NCI-H1694 treated with DMSO at 0.1 percent for 48 hours (cell line): ENCODE results near the gene NR1I3.
"Not testable (repeated sequence)": the region's sequence is repeated elsewhere in the genome, so short reads cannot be mapped to it uniquely, and the experiment has no call there.

ENCODE experiments used
- DNase-seq: peaks from one replicate; lab custom pipeline; 2025; lab: John Stamatoyannopoulos, UW

NR1I3 gene

GRCh38 chr1:161238039-161238473, at the start of gene NR1I3:
TSS of gene NR1I3 (minus strand) at chr1:161238203. CDS start at chr1:161236565, 1,638 bp downstream.
- no peak for DNase-seq

- DNase-seq = no peak
Observed at GRCh38 chr1:161287482-161288054, 49.6 kb upstream of the NR1I3 start.

GRCh38 chr1:161285521-161285920, 47.5 kb upstream of the NR1I3 start:
- no peak for DNase-seq

- no peak for DNase-seq
Observed at GRCh38 chr1:161285113-161285512, 47.1 kb upstream of the NR1I3 start.

- DNase-seq = no peak
Observed at GRCh38 chr1:161282991-161283390, 45.0 kb upstream of the NR1I3 start.

- DNase-seq = peak; percentile 29
Observed at GRCh38 chr1:161274874-161275273, 36.9 kb upstream of the NR1I3 start.

DNA sequence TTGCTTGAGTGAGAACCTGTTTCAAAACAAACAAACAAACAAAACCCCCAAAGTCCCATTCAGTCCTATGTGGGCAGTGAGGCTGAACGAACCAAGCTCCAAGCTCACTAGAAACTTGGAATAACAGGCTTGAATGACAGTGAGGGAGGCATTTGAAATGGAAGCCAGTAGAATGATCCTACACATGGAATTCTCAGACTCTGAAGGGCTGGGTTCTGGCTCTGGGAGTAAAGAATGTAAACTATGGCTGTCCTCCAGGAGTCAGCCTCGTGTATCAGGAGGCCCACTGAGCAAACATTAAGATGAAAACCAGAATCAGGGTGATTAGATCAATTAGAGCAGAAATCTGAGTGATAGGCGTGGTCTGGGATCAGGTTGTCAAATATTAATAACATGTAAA, 35.4 kb upstream of the NR1I3 start:
- DNase-seq = no peak

GRCh38 chr1:161267321-161267720, 29.3 kb upstream of the NR1I3 start:
- no peak for DNase-seq

DNA sequence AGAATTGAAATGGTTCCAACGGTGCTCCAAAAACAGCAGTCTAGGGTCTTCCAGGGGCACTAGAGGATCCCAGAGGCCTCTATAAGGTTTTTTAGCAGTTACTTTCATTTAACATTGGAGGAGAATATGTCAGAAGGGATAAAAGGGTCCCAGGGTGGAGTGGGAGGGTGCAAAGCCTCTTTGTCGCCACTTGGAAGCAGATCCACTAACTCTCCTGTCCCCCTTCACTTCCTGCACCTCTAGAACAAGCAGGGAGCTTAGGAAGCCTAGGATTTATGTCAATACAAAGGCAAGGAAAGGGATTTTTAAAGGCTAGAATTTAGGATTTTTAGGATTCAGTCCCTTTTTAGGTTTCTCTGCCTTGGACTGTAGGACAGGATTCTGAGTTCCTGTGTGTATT, 28.8 kb upstream of the NR1I3 start:
- no peak for DNase-seq

DNA sequence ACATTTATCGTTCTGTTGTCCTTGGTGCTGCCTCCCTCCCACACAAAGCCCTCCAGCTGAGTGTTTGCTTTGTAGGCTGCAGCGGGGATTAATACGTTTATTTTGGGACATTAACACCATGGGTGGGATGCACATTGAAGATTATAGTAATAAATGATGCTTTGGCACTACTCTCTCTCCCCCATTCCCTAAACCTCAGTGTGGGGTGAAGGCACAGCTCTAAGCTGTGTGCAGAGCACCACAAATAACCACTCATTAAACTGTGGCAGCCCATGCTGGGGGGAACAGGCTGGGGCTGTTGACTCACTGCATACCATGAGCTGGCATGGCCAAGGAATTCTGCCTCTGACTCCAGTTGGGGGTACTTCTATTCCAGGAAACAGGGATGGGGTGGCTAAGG, 28.2 kb upstream of the NR1I3 start:
- DNase-seq = no peak

DNA sequence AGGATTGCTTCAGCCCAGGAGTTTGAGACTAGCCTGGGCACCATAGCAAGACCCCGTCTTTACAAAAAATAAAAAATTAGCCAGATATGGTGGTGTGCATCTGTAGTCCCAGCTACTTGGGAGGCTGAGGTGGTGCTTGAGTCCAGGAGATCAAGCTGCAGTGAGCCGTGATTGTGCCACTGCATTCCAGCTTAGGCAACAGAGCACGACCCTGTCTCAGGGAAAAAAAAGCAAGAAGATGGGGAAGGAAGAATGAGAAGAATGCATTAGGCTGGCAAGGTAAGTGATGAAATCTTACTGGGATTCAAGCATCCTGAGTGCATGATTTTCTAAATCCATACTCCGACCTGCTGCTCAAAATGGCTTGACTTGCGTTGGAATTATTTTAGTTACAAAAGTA, 27.3 kb upstream of the NR1I3 start:
- no peak for DNase-seq

- no peak for DNase-seq
Observed at GRCh38 chr1:161261261-161262235, 23.5 kb upstream of the NR1I3 start.

DNA sequence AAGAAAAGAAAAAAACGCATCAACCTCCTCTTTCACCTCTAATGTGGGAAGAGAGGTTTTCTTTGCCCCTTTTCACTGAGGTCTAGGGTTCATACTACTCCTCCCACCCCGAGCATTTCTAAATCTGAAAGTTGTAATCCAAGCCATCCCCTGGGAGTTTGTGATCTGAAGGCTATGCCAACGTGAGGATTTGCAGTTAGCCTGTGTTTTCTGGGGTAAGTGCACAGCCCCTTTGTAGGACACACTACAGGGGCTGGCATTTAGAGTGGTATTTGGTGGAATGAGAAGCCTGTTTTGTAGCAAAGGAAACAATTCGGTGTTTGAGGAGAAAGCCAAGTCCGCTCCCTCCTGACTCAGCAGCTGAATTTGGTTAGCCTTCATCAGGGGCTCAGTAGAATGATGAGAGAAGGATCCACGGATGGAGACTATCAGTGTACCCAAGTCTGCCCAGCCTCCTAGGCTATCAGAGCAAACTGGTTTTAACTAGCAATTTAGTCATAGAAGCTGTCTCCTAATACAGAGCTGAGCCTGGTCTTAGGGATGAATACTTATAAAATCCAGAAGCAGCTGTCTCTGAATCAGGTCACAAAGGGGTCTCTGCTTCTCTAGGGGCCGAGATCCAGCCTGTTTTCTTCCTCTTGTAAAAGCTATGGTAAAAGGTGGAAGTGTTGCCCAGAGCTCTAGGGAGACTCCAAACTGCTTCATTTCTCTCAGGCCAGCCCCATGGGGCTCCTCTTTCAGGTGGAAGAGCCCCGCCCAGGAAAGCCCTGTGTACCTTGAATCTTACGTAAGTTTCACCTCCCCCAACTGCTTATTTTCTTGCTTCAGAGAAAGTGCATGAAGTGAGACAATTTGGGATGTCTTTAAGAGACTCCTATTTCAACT, 22.6 kb upstream of the NR1I3 start:
- no peak for DNase-seq

GRCh38 chr1:161259765-161260164, 21.8 kb upstream of the NR1I3 start:
- no peak for DNase-seq

- no peak for DNase-seq
Observed at GRCh38 chr1:161259345-161259702, 21.3 kb upstream of the NR1I3 start.

DNA sequence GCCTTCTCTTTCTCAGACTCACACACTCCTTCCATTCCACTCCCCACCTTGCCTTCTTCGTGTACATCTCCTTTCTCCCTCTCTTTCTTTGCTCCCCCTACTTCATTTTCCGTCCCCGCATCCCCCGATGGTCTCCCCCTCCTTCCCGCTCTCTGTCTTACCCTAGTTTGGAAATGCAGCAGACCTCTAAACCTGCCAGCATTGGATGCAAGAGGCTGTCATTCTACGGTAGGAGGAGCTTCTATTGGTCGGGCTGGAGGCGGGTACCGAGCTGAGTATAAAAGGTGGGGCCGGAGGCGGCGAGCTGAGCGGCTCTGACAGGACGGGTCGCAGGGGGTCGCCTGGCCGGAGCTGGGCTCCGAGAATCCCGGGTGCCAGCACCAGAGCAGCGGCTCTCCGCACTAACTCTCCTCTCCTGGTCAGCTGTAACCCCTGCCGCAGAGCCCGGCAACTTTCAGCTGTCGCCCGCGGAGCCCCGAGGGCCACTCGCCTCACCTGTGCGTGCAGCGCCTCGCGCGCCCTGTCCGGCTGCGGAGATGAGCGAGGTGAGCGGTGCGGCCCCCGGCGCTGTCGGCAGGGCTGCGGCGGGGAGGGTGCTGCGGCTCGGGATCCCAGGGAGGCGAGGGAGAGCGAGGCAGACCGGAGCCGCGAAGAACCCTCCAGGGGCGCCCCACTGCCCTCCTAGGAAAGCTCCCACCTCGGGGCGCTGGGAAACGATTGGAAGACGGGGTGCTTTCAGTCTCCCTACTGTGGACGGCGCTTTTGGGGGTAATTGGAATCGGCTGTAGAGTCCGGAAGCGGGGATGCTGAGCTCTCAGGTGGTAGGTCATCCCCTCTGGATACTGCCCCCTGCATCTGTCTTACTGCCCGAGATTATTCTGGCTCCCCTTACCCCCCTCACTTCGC, 20.7 kb upstream of the NR1I3 start, which contains the start of gene PCP4L1:
Gene PCP4L1, plus strand, starts transcription at position 307 of the 906 bp plus-strand sequence. Its CDS starts 230 bp downstream, at position 537.
- peak; percentile 35 for DNase-seq

GRCh38 chr1:161257109-161257508, 19.1 kb upstream of the NR1I3 start:
- not testable (repeated sequence) for DNase-seq

DNA sequence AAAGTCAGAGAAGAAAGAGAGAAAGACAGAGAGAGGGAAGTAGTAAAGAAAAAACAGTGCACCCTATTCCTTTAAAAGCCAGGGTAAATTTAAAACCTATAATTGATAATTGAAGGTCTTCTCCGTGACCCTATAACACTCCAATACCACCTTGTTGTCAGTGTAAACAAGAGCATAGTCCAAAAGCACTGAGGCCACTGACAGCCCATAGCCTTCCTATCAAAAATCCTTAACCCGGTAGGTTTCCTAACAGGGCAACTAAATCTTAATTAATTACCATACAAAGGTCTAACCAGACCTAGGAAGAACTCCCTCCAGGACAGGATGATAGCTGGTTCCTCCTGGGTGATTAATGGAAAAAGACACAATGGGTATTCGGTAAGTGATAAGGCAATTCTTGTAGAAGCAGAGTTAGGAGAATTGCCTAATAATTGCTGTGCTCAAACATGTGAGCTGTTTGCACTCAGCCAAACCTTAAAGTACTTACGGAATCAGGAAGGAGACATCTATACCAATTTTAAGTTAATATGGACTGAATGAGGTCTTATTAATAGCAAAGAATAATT, 18.0 kb upstream of the NR1I3 start:
- DNase-seq = not testable (repeated sequence)

GRCh38 chr1:161255302-161255701, 17.3 kb upstream of the NR1I3 start:
- not testable (repeated sequence) for DNase-seq

DNA sequence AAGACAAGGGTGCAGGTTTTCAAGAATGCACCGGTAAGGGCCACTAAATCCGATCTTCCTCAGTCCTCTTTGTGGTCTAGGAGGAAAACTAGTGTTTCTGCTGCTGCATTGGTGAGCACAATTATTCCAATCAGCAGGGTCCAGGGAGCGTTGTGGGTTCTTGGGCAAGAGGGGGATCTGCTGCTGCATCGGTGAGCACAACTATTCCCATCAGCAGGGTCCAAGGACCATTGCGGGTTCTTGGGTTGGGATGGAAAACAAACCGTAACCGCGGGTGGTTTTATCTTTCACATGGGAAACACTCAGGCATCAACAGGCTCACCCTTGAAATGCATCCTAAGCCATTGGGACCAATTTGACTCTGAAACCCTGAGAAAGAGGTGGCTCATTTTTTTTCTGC, 13.6 kb upstream of the NR1I3 start:
- DNase-seq = no peak

DNA sequence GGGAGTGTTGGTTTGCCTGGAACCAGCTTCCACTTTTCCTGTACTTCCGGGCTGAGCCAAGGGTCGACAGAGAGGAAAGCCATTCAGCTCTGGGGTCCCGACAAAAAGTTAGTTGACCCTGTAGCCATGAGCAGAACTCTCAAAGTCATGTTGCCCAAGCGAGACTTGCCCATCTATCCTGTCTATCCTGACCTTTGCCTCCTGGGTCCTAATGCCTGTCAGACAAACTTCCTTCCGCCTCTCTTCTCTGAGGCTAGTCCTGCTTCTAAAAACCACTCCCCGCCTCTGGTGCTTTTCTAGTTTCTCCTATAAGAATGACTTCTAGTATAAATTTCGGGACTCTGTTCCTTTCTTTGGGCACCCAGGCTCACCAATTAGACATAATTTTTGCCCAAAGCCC, 12.8 kb upstream of the NR1I3 start:
- no peak for DNase-seq
